ENCODE data around the gene AP2A2.
"Not testable (repeated sequence)": the region's sequence is repeated elsewhere in the genome, so short reads cannot be mapped to it uniquely, and the experiment has no call there.

The AP2A2 gene

DNA sequence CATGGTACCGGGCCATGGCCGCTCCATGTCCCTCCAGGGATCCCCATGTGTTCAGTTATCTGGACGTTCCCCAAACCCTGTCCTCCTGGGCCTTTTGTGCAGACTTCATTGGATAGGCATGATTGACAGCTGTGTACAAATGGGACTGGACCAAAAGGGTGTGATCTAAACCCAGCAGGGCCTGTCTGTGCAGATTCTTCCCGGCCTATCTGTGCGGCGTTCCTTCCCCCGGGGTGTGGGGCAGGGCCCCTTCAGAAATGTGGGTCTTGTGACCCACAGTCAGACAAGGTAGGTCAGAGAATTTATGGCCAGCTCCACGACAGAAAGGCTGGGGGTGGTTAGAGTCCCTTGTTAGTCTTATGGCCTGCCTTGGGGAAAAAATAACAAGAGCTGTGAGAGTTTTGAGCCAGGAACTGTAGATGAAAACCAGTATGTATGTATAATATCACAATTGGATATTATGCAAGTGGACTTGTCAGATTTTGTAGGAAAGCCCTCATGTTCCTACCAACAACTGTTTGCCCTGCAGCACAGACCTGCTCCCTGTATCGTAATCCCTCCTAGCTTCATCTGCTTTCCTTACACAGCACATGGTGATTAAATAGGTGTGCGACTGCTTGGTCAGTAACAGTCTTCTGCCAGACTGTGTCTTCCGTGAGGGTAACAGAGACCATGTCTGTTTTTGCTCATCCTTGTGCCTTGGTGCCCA, 31.7 kb downstream of the AP2A2 start:
- DNase-seq: no peak

DNA sequence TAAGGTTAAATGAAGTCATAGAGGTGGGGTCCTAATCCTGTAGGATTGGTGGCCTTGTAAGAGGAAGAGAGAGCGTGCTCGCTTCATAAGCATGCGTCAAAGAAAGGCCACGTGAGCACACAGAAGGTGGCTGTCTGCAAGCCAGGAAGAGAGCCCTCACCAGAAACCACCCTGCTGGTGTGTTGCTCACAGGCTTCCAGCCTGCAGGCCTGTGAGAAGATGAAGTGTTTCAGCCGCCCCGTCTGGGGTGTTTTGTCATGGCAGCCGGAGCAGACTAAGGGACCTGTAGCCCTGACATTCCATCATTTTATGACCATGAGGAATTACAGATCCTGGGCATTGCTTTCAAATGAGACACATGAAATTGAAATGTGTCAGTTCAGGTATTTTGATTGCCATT, 32.4 kb downstream of the AP2A2 start:
- no peak for DNase-seq

DNA sequence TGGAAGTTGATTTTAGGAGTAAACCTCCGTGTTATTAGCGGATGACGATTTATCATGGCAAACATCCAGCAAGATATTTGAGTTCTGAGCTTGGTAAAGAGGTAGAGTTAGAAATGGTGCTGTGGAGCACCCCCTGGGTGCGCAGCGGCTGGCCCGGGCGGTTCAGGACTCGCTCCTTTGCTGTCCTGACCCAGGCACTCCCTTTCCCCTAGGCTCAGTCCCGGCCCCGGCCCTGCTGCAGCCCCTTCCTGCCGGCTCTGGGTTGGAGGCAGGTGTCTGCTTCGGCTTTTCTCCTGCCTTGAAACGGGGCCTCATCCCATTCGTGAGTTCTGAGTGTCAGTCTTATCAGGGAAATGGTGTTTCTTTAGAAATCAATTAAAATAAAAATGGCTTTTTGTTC, 33.4 kb downstream of the AP2A2 start:
- DNase-seq: no peak

DNA sequence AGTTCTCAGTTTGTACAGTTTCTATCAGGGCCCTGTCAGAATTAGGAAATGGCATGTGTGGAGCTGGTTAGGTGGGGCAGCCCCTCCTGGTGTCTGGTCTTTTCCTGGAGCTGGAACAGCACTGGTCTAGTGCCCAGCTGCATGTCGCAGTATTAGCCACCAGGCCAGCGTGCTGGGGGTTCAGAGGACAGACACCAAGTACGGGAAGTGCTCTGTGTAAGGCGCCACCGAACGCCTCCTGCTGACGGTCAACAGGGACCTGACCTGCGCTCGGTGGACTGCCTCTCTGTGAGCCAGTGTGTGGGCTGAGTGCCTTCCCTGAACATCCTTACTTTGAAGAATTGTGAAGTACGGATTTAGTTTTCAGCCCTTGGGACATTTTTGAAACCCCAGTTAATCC, 33.9 kb downstream of the AP2A2 start:
- no peak for DNase-seq

DNA sequence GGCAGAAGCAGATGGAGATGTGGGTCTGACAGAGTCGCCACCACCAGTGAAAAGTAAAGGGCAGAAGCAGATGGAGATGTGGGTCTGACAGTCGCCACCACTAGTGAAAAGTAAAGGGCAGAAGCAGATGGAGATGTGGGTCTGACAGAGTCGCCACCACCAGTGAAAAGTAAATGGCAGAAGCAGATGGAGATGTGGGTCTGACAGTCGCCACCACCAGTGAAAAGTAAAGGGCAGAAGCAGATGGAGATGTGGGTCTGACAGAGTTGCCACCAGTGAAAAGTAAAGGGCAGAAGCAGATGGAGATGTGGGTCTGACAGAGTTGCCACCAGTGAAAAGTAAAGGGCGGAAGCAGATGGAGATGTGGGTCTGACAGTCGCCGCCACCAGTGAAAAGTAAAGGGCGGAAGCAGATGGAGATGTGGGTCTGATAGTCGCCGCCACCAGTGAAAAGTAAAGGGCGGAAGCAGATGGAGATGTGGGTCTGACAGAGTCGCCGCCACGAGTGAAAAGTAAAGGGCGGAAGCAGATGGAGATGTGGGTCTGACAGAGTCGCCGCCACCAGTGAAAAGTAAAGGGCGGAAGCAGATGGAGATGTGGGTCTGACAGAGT, 35.7 kb downstream of the AP2A2 start:
- not testable (repeated sequence) for DNase-seq

DNA sequence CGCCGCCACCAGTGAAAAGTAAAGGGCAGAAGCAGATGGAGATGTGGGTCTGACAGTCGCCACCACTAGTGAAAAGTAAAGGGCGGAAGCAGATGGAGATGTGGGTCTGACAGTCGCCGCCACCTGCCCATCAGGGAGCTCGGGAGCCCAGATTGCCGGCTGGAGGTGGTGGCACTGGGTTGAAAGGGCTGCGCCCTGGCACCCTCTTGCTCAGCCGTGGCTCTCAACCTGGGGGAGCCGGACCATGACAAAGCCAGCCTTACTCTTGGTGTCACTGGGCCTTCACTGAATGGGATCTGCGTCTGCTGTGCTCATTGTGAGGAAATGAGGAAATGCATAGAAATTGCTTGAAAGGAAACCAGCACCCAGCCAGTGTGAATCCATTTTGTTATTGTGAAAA, 36.3 kb downstream of the AP2A2 start:
- no peak for DNase-seq

DNA sequence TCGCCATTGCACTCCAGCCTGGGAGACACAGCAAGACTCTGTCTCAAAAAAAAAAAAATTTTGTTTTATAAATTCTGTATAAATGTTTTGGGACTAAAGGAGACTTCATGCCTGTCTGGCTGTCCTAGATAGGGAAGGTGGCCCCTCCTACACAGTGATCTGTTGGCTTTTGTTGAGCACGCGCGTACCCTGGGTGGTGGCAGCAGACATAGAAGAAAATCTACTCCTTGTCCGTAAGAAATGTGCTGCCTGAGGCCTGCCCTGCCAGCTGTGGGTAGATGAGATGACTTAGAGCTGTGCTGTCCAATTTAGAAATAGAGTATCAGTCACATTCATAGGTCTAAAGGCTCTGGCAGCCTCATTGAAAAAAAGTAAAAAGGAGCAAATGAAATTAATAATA, 37.0 kb downstream of the AP2A2 start:
- no peak for DNase-seq

DNA sequence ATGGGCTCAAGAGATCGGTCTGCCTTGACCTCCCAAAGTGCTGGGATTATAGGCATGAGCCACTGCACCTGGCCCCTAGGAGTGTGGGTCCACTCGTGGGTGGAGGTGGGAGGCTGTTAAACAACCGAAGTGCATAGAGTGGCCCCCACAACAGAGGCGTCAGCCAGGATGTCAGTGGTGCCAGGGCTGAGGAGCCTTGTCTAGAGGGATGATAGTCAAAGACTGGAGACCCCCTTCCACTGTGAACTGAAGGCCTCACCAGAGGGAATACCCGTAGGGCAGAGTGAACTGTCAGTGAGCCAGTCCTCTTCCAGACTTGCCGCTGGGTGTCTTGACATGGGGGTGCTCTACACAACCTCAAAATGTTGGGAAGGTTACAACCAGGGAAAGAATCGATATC, 38.2 kb downstream of the AP2A2 start:
- no peak for DNase-seq

DNA sequence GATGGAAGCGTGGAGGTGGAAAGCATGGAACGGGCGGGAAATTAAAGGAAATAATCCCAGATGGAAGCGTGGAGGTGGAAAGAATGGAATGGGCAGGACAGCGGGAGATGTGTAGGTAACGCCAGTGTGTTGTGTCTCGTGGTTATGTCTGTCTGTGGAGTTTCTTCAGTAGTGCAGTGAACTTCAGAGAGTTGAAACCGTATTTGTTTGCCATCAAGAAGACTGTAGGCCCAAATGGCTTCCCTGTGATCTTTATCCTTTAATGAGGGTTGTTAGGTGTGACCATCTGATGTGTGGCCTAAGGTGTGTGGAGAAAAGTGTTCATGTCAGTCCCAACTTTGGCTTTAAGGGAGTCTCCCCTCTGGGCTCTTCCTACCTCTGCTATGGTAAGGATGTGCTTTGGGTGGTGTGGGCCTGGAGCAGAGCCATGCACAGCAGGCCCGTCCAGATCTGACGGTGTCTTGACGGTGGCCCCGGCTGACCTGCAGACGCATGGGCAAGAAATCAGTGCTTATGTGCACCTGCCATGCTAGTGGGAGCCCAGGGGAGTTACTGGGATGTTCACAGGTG, 39.6 kb downstream of the AP2A2 start:
- no peak for DNase-seq

DNA sequence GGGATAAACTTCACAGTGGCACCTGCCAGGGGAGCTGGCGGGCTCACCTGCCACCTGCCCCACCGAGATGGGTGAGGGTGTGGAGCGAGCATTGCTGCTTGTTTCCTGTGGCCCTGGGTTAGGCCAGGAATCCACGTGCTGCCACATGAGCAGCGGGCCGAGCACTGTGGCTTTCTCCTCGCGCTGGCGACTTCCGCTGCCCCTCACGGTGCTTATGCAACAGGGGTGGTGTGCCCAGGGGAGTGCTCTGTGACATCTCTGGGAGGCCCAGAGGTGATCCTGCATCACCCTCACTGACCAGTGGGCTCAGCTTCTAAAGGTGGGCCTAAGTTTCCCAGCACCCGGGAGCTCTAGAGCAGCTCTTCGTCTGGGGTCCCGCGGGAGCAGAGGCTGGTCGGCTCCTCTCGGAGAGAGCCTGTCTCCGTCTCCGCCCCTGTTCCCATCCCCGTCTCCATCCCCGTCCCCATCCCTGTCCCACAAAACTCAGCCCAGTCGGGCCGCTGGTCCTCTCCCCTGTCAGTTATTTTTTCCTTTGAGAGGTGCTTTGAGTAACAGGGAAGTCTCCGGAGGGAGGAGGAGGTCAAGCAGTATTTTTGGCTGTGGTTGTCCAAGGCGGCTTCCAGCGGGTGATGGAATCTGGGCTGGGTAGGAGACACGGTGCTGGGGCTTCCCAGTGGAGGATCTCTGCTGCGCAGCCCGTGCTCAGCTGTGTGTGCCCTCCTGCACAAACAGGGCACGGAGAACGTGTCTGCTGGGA, 42.5 kb downstream of the AP2A2 start:
- DNase-seq: no peak

DNA sequence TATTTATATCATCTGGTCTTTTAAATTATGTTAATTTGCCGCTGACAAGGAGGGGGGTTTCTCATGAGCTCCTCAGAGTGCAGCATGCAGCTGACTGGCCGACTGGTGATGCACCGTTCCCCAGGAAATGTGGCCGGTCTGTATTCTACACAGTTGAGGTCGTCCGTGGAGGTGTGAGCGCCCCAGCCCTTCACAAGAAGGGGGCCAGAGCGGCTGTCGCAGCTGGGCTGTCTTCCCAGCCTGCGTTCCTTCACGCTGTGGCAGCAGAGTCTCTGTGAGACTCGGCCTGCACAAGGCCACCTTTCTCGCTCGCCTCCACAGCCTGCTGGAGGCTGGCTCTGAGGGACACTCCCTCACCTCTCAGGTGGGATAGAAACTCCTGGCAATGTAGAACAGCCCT, 43.2 kb downstream of the AP2A2 start:
- DNase-seq: no peak

DNA sequence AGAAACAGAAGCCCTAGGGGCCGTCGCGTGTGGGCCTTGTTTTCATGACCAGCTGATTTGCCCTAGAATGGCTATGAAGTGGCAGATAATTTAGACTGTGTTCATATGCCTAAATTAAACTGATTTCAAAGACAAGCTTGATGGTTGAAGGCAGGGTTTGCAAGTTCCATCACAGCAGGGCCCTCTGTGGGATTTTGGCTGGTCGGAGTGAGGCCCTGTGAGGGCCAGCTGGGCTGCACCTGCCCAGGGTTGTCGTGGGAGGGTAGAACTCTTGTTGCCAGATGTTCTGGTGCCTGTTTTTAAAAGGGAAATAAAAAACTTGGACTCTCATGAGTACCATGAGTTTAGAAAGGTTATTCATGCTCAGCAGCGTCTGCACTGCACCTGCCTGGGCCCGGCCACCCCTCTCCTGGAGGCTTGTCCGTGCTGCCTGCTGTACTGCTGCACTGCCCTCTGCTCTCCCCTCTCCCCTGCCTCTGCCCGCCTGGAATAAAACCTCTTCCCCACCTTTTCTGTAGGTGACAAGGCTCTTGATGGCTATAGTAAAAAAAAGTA, 44.1 kb downstream of the AP2A2 start:
- no peak for DNase-seq

DNA sequence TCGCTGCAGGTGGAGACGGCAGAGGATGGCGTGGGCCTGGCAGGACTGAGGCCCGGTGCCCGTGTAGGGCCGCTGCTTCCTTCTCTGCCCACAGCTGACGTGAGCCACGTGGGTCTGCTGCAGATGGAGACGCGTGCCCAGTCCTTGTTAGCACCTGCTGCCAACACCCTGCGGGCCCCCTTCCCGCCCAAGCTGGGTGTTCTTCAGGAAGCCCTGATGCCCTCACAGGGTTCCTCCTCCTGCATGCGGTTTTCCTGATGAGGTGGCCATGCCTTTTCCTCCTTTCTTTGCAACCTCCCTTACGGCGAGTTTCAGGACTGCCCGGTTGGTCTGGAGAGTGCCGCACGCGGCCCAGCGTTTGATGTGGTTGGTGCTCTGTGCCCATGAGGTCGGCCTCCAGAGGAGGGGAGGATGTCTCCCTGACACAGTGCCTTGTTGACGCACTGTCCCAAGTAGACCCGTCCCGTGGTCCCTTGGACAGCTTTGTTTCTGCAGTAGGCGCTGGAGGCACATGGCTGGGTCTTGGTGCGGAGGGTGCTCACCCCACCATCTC, 44.7 kb downstream of the AP2A2 start:
- DNase-seq: peak; percentile 43

DNA sequence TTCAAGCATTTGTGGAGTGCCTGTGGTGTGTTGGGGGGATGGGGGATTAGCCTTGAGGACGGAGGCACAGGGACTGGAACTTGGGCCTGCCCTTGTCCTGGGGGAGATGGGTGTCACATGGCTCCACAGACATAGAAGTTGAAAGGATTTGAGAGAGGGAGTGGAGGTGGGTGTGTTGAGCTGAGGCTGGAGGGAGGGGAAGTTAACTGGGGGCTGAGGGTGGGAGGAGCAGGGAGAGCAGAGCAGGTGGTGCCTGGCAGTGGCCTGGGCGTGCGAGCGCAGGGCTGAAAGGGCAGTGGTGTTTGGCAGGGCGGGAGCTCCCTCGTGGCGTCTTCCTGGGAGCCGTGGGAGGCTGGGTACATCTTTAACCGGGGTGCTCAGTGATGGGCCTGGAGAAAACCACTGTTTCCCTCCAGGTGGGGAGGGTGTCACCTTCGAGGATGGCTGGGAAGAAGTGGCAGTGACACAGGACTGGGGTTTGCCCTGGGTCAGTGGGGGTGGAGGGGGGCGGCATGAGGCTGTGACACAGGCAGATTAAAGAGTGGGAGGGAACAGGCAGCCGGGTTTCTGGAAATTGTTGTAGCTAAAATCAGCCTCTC, 45.5 kb downstream of the AP2A2 start:
- DNase-seq: no peak

DNA sequence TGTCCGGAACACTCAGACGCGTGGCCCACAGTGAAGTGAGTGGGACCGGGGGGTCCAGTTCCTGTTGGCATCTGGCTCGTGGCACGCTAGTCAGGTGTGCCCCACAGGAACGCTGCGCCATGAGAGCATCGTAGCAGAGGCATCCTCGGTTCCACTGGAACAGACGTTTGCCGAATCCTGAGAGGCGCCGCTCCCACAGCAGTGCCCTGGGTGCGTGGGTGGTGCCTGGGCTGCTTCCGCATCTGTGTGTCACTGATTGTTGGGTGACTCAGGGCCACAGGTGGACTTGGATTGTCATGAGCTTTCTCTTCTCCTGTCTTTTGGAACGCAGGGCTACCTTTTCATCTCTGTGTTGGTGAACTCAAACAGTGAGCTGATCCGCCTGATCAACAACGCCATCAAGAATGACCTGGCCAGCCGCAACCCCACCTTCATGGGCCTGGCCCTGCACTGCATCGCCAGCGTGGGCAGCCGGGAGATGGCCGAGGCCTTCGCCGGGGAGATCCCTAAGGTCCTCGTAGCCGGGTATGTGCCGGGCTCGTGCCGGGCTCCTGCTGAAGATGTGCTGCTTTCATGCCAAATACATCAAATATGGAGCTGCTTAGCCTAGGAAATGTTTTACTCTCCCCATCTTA, 46.2 kb downstream of the AP2A2 start:
- DNase-seq: no peak

DNA sequence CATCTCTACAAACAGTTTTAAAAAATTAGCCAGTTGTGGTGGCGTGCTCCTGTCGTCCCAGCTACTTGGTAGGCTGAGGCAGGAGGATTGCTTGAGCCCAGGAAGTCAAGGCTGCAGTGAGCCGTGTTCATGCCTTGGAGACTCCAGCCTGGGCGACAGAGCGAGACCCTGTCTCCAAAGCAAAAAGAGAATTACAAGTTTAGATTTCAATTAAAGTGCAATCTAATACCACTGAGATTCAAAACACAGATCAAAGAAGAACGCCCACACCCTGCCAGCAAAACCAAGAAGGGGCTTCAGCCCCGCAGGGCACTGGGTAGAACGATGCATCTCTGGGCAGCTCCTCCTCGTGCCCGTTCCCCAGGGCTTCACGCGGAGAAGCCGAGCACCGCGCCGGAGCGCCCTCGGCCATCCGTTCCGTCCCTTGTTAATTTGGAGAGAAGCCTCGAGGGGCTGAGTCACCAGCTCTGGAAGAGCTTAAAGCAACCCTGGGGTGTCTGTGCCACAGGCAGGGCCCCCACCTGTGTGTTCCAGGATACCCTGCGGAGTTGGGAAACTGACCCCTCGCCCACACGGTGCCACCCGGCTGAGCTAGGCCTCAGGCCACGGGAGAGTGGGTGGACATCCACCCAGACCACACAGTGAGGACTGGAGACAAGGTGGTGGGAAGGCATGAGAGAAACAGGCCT, 47.0 kb downstream of the AP2A2 start:
- no peak for DNase-seq

DNA sequence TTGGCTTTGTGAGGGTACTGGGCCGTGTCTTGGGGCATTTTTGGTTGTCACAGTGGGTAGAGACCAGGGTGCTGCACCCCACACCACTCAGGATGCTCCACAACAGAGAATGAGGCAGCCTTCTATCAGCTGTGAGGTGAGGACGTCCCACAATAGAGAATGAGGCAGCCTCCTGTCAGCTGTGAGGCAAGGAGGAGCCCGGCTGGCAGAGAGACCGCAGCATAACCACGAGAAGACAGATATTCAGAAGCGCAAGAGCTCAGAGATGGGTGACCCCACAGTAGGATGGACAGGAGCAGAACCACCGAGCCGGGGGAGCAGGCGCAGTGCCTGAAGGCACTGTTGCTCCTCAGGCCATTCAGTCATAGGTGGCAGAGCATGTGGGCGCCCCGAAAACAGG, 47.6 kb downstream of the AP2A2 start:
- no peak for DNase-seq

DNA sequence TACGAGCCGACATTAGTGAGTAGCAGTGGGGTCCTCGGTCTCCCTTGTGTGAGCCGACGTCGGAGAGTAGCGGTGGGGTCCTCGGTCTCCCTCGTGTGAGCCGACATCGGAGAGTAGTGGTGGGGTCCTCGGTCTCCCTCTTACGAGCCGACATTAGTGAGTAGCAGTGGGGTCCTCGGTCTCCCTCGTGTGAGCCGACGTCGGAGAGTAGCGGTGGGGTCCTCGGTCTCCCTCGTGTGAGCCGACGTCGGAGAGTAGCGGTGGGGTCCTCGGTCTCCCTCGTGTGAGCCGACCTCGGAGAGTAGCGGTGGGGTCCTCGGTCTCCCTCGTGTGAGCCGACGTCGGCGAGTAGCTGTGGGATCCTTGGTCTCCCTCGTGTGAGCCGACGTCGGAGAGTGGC, 49.7 kb downstream of the AP2A2 start:
- not testable (repeated sequence) for DNase-seq

DNA sequence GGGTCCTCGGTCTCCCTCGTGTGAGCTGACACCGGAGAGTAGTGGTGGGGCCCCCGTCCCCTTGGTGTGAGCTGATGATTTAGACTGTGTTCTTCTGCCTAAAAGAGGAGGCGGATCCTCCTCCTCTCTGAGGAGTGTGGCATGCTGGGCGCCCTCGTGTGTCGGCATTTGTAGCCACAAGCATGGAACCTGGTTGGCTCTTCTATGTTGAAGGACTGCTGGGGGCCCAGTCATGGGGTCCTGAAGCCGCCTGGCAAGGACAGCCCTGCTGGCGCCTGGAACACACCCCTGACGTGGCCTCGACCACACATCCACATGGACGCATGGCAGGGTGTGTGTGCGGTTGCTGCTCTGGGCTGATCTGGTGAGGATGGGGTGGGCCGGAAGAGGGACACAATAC, 50.2 kb downstream of the AP2A2 start:
- peak; percentile 17 for DNase-seq

DNA sequence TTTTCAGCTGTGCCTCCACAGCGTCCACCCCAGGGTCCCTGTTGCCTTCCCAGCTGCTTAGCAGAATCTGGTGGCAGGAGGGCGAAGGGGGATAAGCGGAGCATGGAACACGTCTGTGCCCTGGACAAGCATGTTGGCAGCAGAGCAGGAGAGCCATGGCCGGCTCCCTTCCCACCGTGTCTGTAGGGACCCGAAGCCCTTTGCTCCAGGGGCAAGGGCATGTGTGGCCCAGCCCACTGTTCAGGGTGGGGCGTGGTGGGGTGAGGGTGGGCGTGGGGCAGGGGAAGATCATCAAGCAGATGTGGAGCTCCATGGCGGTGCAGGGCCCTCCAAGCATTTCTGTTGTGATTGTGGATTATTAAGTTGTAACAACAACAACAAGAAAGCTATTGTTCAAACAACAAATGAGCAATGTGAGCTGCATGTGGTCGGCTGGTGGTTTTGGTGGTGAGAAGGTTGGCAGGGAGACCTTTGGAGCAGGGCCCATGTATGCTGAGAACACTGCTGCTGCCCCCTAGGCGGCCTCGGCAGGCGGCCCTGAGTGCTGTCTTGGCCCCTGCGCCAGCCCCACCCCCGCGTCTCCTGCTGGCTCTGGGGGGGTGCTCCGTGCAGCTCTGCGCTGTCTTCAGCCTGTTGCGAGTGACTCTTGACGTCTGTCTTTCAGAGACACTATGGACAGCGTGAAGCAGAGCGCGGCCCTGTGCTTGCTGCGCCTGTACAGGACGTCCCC, 50.9 kb downstream of the AP2A2 start:
- DNase-seq: peak; percentile 31

Measured in activated CD4-positive, alpha-beta T cell treated with anti-CD3 and anti-CD28 coated beads, Interleukin-2, Interleukin-6, amounts not matched to agents 100 ng/mL and 50 ng/mL, durations not matched to agents 16 hours and 8 hours (primary cell).